Fibroblast of lung (primary cell): ENCODE data around the gene LSM14B.

Experiments used
- CTCF ChIP-seq, 2 donors: IDR thresholded peaks in 1 of 2; conservative IDR thresholded peaks in 1 of 2; 1 replicate in 1 of 2; 2 replicates in 1 of 2; pipeline ENCODE4 v1.5.1; 2011 to 2012; ENCODE audit warnings: low read length in 2 of 2, control low read depth in 1 of 2, inconsistent platforms in 1 of 2, low read depth in 1 of 2, mild to moderate bottlenecking in 1 of 2
- EZH2 ChIP-seq: IDR thresholded peaks from 2 replicates; pipeline ENCODE4 v1.5.1; 2012; ENCODE audit warnings: low read length, control low read depth, mild to moderate bottlenecking; ENCODE audit errors: missing control alignments

GRCh38 chr20:62170536-62170935 is 48.3 kb downstream of the LSM14B start:
- TF ChIP-seq CTCF (conservative IDR thresholded peaks at IDR 0.05 in 1 of 2, IDR thresholded peaks at IDR 0.05 in 1 of 2; ENCODE audit: low read depth in 1 of 2, low read length in 2 of 2) (no peak), EZH2 (no peak)
